CD4-positive, alpha-beta T cell treated with Interferon gamma for 1 hour (primary cell): ENCODE measurements around the gene PDZK1IP1.
"Not testable (repeated sequence)": the region's sequence is repeated elsewhere in the genome, so short reads cannot be mapped to it uniquely, and the experiment has no call there.

Experiments
- DNase-seq: peaks from one replicate; pipeline ENCODE4 v3.0.0-alpha.2; 2020

The PDZK1IP1 gene

DNA sequence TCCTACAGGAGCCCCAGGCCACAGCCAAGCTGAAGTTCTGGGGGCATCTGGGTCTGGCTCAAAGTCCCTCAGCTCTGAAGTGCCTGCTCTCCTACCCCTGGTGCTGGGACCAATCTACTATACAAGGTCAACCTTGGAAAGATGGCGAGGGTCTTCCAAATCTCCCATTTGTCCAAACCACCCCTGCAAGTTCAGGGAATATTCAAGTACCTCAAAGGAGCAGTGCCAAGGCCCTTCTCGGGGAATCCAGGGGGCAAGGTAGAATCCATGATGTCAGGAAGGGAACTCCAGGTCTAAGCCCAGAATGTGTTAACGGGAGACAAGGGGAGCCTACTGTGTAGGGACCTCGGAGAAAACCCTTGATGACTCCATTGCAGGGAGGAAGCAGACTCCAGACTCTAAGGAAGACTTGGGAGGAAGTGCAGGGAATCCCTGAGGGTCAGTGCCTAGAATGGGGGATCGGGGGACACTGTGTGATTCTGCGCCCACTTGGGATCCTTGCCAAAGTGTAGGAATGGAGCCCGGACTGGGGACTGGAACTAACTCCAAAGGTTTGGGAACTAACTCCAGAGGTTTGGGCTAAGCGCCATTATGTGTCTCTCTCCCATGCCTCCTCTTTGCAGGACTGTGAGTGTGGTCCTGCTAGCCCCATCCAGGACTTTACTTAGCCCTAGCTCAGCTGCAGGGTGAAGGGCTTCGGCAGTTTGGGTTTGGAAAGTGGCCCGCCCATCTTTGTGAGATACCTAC, 33.5 kb upstream of the PDZK1IP1 start:
- no peak for DNase-seq

DNA sequence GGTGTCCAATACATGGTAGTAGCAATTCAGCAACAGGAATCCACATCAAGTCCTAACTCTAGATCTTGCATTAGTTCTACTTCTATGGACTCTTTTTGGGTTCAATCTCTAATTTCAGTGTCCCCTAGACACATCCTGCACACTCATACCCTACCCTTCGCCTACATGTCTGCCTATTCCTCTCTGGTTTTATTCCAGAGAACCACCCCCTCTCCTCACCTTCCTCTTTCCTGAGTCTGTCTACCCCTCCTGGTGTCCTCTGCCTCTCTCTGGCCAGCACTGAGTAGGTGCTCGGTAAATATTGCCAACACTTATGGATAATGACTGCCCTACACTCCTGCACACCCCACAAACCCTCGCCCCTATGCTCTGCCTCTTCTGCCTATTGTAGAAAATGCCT, 32.6 kb upstream of the PDZK1IP1 start:
- DNase-seq: no peak

DNA sequence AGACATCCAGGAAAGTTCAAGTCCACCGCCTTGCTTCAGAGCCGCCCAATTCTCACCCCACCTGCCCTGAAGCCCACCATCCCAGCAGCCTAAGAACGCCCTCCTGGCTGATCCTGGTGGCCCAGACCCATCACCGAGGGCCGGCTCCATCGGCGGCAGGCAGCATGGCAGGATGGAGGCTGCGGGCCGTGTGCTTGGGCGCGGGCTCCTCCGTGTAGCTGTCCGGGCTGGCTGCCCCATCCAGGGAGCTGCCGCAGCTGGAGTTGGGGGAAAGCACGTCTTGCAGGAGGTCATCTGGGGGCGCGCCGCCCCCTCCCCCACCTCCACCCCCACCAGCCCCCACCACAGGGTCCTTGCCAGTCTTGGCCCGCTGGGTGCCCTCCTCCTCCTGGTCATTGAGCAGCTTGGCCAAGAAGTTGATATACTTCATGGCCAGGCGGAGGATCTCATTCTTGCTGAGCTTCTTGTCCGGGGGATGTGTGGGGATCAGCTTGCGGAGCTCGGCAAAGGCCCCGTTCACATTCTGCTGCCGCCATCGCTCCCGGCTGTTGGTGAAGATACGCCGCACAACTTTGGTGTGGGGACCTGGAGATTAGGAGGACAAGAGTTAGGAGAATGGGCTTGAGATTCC, 29.9 kb upstream of the PDZK1IP1 start:
- no peak for DNase-seq

DNA sequence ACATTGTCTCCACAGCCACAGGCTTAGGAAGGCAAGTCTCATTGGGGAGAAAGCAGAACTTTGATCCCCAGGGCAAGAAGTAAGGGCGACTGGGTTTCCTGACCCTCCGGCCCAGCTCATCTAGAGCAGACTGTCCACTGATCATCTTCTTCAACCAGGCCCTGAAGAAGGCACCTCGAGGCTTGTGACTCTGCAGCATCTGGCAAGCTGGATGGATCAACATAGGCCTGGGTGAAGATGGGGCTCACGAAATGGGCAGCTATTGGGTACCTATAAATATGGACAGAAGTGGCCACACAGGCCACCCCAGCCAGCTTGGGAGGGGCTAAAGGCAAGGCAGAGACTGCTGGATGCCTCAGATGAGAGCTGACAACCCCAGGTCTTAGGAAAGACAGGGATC, 29.2 kb upstream of the PDZK1IP1 start:
- no peak for DNase-seq

DNA sequence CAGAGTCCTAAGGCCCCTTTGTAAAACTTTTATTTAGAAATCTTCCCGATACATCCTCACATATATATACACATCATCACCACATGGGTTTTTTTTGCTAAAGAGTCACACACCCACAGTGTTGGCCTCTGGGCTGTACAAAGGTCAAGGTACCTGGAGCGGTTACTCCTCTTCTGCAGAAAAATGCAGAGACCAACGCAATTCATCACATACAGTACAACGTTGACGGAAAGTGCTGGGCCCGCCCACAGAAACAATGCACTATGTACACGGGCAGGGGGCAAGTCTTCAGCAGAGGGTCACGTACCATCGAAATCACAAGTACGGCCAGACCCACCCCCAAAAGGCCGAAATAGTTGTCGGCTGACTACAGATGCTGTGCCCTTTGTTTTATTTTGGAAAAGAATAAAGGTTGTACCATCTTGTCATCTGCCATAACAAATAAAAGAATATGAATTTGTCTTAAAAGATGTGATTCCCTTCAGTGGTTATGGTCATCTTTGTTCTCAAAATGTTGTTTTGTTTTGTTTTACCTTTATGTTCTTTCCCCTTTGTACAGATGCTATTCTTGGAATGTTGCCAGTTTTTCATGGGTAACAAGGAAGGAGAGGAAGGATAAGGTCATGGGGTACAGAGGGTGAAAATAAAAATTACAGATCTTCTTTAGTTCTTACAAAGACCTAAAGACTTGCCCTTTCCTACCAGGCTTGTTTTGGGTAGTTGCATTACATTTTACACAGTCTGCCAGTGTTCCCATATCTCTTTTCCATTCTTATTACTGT, 26.6 kb upstream of the PDZK1IP1 start:
- no peak for DNase-seq

DNA sequence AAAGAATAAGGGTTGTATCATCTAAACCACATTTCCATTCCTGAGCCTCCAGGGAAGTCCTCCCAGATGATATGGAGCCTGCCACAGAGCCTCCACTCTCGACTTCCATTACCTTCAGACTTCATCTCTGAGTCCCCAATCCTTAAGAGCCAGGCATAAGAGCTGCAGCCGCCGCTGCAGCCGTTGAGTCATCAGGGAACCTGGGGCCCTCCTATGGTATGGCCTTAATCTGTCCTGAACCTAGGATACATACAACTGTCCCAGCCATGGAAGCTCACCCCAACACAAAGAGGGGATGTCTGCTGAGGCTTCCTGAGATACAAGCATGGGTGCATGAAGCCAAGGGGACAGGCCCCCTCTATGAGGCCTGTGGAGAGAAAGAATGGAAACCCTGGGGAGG, 25.9 kb upstream of the PDZK1IP1 start:
- no peak for DNase-seq

DNA sequence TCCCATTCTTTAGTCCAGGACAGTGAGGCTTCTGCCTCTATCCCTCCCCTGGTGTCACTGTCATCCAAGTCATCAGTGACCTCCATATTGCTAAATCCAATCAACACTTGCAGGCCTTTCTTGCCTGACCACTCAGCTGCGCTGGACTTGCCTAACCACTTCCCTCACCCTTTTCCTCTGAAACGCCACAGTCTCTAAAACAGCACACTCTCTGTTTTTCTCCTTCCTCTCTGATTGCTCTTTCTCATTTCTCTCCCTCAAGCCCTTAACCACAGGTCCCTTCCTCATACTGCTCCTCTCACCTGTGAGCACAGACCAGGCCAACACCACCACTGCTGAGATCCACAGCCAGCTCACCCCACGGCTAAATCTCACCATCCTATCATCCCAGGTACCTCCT, 24.7 kb upstream of the PDZK1IP1 start:
- DNase-seq: no peak

DNA sequence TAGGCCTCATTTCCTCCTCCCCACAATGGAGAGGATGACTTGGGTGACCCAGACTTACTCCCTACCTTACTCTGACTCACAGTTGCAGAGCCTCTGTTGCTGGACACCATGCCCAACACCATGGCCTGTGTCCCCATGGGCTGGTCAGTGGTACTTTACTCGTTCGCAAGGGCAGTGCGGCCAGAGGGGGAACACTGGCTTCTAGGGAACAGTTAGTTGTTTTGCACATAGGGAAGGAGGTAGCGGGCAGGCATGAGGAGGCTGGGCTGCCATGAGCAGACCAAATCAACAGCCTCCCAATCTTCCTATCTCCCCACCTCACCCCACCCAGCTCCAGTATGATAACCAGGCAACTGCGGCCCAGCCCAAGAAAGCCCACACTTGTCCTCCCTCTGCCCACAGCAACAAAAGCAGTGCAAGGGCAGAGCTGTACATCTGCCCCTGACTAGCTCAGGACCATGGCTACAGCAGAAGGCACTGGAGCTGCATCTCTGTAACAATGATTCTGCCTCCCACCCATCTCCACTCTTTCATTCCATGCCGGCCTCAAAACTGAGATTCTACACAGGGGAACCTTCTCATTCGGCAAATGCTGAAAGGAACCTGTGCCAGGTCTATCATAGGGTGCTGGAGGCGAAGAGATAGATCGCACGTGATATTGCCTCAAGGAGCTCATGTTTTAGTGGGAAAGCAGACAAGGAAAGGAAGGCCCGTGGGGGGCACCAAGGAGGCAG, 23.6 kb upstream of the PDZK1IP1 start:
- no peak for DNase-seq

DNA sequence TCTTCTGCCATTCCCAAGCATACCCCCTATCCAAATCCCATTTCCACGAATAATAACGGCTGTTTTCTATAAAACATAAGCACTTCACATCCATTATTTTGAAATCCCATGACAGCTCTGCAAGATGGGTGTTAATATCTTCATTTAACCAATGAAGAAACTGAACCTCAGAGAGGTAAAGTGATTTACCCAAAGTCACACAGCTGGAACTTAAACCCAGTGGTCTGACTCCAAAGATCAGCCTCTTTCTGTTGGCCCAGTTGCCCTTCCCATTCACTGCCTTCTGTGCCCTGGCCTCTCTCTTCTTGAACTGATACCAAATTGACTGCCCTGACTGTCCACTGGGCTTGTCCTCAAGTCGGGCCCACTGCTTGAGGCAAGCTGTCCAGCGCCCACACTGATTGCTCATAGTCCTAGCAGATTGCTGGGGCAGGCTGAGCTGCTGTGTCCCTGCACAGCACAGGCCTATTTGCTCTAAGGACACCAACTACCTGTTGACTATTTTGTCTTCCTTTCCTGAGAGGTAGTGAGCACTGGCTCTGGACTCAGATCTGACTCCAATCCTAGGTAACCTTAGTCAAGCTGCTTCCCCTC, 22.9 kb upstream of the PDZK1IP1 start:
- DNase-seq: no peak

DNA sequence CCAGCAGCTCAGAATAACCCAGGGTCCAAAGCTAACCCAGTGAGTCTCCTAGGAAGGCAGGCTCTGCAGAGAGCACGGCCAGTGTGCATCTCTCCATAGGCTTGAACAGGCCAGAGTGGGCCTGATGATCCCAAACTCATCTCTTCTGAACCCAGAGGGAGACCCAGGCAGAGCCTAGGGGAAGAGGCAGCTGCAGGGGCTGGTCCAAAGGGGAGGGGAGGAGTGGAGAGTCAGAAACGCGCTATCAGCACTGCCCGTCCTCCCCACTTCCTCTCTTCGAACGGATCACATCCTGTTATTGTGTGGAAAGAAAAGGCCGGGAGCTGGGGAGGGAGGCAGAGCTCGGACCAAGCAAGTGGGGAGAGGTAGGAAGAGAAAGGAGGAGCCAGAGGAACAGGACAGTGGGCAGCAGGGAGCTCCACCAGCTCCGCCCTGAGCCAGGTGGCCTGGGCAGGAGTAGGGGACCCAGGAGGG, 22.0 kb upstream of the PDZK1IP1 start:
- DNase-seq: no peak

DNA sequence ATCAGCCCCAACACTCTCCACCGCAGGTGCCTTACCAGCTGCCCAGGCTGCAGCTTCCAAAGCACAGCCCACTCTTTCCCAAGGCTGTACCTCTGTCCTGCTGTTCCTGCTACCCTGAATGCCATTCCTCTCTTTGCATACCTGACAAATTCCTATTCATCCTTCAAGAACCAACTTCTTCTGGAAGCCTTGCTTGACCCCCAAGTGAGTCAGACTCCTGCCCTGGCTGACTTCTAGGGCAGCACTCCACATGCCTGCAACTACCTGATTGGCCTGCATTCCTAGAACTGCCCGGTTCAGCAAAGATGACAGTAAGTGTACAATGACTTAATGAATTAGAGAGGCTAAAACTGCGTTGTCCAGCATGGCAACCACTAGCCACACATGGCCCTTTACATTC, 20.8 kb upstream of the PDZK1IP1 start:
- DNase-seq: no peak

DNA sequence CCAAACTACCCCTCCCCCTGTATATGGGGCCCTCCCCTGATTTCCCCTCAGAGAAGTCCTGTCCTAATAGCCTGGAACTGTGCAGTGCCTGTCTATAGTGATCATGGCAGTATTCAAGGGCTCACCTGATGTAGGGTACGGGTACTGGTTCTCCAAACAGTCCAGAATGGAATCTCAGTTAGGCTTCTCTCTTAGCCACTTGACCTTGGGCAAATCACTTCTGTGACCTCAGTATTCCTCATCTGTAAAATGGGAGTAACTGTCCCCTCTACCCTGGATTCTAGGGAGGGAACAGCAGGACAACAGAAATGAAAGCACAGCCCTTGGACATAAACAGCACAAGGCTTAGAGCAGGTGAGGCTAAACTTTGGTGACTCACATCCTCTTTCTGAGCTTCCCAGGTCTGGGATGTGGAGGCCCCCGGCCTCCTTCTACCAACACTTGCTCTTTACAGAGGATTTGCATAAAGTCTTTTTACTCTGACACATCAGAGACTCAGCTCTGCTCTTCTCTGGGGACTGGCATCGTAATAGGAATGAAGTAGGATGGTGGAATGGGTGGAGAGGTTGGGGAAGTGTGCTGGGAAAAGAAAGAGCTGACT, 20.0 kb upstream of the PDZK1IP1 start:
- no peak for DNase-seq

DNA sequence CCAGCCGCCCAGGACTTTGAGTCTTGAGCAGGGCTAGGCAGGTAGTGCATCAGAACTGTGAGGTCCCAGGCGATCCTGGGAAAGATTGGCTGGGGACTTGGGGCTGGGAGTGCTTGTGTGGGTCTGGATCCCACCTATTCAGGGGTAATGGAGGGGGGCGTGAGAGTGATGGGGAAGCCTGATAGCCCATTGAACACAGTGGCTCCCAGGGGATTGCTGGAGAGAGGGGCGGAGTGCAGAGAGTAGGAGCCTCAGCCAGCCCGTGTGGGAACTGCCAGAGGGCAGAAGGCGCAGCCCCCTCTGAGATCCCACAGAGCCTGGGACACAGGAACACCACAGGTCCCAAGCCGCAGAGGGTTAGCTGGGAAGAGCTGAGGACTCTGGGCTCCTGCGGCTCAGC, 19.3 kb upstream of the PDZK1IP1 start:
- no peak for DNase-seq

DNA sequence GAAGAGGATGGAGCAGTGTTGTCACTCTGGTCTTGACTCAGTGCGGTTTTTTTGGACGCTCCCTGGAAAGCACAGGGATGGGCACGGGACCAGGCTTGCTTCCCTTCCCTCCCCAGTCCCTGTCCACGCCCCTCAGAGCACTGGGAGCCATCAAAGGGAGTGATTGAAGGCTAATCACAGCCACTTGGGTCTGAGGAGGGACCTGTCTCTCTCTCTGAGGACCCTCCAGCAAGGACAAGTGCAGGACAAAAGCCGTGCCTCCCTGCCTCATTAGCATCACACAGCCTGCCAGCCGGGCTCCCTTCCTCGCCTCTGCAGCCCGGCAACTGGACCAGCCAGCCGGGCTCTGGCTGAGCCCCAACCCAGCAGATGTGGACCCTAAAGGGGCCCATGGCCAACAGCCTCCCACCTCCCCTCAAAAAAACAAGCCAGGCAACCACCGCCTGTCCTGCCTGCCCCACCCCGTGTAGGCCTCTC, 18.6 kb upstream of the PDZK1IP1 start:
- DNase-seq: no peak

DNA sequence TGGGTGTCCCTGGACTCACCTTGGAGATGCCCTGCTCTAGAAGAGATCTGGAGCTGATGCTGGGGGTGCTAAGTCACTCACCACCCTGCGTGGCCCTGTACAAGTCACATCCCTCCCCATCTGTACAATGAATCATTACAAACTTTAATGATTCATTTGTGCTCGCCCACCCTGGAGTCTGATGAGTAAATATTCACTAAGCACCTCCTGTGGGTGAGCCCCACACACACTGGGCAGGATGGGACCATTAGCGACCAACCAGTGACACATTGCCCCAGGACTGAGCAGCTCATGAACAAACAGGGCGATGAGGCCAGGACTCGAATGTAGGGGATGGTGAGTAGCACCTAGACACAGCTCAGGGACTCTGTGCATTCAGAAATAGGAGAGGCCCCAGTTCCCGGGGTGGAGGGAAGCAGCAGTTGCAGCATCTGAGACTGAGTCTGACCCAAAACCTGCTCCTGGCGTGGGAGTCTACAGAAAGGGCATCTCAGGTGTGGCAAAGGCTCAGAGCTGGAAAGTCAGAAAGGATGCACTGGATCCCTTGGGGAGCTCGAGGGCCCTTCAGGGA, 18.1 kb upstream of the PDZK1IP1 start:
- no peak for DNase-seq

DNA sequence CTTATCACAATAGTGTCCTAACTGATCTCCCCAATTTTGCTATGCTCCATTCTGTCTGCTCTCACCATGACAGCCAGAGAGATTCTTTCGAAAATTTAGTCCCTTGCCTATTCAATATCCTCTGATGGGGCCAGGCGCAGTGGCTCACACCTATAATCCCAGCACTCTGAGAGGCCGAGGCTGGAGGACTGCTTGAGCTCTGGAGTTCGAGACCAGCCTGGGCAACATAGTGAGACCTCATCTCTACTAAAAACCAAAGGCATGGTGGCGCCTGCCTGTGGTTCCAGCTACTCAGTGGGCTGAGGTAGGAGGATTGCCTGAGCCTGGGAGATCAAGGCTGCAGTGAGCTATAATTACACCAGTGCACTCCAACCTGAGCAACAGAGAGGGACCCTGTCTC, 16.1 kb upstream of the PDZK1IP1 start:
- no peak for DNase-seq

DNA sequence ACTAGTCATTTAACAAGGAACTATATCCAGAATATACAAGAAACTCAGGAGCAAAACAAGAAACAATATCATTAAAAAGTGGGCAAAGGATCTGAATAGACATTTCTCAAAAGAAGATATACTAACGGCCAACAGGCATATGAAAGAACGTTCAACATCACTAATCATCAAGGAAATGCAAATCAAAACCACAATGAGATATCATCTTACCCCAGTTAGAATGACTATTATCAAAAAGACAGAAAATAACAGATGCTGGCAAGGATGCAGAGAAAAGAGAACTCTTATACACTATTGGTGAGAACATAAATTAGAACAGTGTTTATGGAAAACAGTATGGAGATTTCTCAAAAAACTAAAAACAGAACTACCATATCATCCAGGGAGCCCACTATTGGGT, 13.7 kb upstream of the PDZK1IP1 start:
- not testable (repeated sequence) for DNase-seq

DNA sequence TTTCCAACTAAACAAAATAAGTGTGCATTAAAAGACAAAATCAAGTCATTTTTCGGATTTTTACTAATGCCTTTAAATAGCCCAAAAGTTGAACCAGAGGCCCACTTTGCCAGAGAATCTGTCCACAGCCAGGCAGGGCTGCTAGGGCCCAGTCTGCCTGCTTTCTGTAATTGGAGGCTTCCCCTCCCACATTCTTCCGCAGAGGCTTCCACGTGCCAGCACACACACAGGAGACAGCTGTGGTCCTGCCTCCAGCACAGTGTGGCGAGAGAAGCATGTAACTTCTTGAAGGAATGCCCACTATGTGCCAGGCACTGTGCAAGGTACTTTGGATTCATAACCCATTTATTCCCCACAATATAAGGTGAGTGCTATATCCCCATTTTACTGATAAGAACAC, 11.3 kb upstream of the PDZK1IP1 start:
- no peak for DNase-seq

DNA sequence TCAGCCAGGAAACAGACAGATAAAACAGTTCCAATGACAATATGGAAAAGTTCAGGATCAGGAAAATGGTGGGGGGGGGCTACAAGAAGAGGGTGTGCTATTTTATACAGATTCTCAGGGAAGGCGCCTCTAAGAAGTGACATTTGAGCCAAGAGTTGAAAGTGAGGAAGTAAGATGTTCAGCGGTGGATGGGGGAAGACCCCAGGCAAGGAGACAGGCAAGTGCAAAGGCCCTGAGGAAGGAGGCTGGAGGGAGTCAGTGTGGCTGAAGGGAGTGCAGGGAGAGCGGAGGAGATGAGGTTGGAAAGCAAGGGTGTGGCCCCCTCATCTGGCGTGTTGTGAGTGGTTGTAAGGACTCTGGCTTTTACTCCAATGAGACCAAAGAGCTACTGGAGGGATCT, 8.4 kb upstream of the PDZK1IP1 start:
- DNase-seq: no peak

DNA sequence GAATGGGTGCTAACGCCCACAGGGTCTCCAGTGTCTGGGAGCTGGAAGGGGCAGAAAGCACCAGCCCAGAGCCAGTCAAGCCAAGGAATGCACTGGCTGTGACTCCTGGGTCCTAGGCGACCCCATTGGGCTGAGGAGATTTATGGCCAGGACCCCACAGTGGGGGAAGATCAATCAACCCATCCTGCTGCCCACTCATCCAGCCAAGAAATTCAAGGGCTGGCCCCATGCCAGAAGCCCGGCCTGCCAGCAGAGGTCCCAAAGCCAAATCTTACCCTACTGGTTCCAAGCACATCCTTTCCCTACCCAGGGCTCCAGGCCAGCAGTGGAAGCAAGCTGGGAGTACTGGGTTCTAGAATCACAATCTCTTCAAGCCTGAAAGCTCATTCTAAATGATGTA, 6.8 kb upstream of the PDZK1IP1 start:
- DNase-seq: no peak

DNA sequence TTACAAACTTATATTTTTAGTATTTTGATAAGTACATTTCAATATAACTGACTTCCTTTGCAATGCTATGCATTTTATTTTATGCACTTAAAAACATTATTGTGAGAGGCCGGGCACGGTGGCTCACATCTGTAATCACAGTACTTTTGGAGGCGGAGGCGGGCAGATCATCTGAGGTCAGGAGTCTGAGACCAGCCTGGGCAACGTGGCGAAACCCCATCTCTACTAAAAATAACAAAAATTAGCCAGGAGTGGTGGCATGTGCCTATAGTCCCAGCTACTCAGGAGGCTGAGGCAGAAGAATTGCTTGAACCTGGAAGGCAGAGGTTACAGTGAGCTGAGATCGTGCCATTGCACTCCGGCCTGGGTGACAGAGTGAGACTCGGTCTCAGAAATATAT, 6.1 kb upstream of the PDZK1IP1 start:
- DNase-seq: not testable (repeated sequence)

DNA sequence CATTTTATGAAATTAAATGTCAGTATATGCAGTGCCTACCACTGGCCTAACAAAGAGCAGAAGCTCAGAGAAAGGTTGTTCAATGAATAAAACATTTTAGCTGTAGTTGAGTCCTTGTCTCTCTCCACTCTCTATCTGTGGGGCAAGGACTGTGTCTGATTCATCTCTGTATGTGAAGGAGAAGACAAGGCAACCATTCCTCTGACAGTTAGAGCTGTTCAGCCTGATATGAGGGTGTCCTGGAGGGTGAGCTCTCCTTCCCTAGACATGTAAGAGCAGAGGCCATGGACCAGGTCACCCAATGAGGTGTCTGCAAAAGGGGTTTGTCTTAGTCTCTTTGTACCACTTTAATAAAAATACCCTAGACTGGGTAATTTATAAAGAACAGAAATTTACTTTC, 4.5 kb upstream of the PDZK1IP1 start:
- DNase-seq: no peak
